HG03060 (cell line): ENCODE data around the gene INPP5J.
"Not testable (repeated sequence)": the region's sequence is repeated elsewhere in the genome, so short reads cannot be mapped to it uniquely, and the experiment has no call there.

Experiments used
- ATAC-seq: cut with Tn5 transposase; IDR thresholded peaks from one replicate; pipeline ENCODE4 v1.9.1; 2021; ENCODE audit warnings: low read depth, moderate number of reproducible peaks; ENCODE audit not compliant: unreplicated experiment

The INPP5J gene, protein sequence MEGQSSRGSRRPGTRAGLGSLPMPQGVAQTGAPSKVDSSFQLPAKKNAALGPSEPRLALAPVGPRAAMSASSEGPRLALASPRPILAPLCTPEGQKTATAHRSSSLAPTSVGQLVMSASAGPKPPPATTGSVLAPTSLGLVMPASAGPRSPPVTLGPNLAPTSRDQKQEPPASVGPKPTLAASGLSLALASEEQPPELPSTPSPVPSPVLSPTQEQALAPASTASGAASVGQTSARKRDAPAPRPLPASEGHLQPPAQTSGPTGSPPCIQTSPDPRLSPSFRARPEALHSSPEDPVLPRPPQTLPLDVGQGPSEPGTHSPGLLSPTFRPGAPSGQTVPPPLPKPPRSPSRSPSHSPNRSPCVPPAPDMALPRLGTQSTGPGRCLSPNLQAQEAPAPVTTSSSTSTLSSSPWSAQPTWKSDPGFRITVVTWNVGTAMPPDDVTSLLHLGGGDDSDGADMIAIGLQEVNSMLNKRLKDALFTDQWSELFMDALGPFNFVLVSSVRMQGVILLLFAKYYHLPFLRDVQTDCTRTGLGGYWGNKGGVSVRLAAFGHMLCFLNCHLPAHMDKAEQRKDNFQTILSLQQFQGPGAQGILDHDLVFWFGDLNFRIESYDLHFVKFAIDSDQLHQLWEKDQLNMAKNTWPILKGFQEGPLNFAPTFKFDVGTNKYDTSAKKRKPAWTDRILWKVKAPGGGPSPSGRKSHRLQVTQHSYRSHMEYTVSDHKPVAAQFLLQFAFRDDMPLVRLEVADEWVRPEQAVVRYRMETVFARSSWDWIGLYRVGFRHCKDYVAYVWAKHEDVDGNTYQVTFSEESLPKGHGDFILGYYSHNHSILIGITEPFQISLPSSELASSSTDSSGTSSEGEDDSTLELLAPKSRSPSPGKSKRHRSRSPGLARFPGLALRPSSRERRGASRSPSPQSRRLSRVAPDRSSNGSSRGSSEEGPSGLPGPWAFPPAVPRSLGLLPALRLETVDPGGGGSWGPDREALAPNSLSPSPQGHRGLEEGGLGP

DNA sequence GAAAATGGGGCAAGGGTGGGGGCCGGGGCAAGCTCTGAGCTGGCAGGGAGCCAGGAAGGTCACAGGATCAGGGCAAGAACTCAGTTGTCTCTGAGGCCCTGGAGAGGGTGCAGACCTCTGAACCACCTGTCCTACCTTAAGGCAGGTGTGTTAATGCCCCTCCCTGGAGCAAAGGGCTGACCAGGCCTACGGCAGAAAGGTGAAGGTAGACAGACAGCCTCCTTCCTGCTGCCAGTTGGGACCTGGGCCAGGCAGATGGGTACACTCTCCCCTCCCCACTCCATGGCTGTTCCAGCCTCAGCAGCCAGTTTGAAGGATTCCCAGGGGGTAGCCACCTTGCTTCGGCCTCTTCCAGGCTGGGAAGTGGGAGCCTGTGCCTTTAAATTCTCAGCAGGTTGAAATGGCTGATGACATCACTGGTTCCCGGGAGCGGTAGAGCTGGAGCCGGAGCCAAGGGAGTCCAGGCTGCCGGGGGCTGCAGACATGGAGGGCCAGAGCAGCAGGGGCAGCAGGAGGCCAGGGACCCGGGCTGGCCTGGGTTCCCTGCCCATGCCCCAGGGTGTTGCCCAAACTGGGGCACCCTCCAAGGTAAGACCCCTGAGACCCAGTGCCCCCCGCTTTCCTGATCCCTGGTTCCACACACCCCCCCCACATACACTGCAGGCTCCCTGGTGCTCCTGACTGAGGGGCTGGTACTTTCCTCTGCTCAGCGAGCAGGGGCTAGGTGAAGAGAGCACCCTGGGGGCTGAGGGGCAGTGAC, at the start of gene INPP5J:
Gene INPP5J, plus strand, starts transcription at position 435 of the 760 bp plus-strand sequence. Its CDS starts 49 bp downstream, at position 484.
- ATAC-seq, result no peak

- ATAC-seq, result not testable (repeated sequence)
Observed at GRCh38 chr22:31073125-31073524, 49.6 kb upstream of the INPP5J start.

- ATAC-seq, result not testable (repeated sequence)
Observed at GRCh38 chr22:31073545-31074145, 49.1 kb upstream of the INPP5J start.

DNA sequence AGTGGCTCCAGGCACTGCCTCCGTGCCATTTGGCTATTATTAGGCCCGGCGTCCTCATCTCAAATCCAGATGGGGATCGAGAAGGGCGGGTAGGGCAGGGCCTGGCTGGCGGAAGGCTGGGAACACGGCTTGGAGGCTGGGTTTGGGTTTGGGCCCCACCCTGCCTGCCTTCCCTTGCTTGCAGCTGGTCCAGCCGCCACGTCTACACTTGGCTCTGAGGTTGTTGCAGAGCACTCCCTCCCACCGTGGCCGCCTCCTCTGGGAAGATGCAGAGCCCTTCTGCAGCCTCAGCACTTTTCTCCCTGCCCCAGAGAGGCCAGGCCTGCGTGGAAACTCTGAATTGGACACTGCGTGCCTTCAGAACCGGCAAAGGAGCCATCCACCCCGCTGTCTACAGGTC, 46.8 kb upstream of the INPP5J start:
- no peak for ATAC-seq

DNA sequence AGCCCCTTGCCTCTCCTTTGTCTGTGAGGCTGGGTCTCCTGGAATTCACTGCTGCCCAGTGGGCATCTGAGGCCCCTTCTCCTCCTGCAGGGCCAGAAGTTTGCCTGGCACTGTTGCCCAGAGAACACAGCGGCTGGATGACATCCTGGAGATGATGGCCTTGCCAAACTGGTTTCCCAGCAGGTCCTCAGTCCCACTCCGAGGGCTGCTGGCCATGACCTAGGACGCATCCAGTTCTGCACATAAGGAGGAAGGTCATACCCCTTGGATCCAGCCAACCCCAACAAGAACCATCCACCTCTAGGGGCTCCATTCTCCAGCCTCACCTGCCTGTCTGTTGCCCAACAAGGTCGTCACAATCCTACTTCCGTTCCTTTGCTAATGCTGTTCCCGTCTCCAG, 45.1 kb upstream of the INPP5J start:
- ATAC-seq, result no peak

GRCh38 chr22:31078389-31078788, 44.4 kb upstream of the INPP5J start:
- ATAC-seq, result not testable (repeated sequence)

DNA sequence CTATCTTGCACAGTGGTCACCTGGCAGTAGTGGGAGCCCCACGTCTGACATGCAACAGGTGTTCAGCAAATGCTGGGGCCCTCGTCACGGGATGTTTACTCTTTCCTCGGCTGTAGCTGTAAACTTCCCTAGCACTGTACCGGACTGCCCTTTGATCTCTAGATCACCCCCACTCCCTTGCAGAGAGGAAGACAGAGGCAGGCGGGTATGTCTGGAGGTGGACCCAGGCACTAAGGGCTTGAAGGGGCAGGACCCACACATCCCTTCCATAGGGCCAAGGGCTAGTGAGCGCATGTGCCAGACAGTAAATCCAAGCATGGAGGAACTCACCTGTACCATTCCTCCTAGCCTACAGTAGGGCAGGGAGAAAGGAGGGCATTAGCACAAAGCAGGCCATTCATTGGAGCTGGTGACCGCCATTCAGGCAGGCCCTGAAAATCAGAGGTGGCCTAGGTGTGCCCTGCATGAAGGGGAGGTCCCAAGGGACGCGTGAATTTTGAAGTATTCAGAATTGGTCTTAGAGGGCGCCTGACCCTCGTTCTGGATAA, 43.6 kb upstream of the INPP5J start:
- no peak for ATAC-seq

DNA sequence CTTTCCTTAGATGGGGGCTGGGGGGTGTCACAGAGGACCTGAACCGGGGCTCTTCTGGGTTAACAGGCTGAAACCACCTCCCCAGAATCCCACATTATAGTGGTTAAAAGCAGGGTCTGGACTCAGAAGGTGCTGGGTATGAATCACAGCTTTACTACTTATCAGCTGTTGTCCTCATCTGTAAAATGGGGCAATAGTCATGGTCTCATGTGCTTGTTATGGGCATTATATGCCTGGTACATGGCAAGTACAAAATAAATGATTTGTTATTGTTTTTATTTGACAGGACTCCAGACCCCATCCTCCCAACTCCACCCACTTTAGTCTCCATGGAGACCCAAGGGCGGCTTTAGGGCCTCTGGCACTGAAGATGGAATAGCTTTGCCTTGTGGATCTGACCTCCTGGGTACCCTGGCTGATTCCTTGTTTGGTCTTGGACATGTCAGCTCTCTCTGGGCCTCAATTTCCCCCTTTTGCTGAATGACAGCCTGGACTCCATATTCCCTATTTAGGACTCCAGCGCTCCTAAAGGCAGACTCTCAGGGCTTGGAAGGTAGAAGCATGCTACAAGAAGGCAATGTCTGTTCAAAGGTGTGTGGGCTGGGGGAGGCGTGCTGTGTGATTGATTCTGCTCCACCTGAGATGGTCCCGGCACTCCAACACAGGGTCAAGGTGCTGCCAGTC, 42.5 kb upstream of the INPP5J start:
- no peak for ATAC-seq

DNA sequence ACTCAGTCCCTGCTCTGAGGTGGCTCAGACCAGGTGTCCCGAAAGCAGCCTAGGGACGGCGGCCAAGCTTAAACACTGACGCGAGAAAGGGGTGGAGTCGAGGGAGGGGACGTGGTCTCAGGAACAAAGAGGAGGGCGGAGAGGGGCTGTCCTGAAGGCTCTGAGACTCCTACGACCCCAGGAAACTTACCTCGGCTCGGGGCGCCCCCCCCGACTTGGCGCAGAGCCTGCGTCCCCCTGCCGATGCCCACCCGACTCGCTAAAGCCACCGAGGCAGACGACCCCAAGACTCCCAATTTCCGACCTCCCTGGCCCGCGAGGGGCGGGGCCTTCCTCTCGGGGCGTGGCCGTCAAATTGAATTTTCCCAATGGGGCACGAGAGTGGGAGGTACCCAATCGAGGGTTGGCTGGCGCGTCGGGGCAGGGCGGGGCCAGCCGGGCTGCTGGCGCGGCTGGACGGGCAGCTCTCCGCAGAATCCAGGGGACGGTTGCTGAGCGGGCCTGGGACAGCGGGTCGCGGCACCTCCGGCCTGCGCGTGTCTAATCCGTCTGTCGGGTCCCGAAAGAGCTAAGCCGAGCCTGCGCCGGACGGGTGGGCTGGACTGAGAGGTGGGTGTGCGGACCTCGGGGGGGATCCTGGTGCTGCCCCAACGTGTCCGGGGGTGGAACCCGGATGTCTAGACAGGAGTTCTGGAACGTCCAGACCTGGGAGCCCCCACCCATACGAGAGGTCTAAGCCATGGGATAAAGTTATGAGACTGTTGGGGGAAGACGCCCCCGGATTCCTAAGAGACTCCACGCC, 41.7 kb upstream of the INPP5J start, which contains the start of gene SMTN:
Gene SMTN, plus strand, starts transcription at position 471 of the 802 bp plus-strand sequence. CDS start 1,941 bp downstream, outside the sequence.
- peak; percentile 34 for ATAC-seq

DNA sequence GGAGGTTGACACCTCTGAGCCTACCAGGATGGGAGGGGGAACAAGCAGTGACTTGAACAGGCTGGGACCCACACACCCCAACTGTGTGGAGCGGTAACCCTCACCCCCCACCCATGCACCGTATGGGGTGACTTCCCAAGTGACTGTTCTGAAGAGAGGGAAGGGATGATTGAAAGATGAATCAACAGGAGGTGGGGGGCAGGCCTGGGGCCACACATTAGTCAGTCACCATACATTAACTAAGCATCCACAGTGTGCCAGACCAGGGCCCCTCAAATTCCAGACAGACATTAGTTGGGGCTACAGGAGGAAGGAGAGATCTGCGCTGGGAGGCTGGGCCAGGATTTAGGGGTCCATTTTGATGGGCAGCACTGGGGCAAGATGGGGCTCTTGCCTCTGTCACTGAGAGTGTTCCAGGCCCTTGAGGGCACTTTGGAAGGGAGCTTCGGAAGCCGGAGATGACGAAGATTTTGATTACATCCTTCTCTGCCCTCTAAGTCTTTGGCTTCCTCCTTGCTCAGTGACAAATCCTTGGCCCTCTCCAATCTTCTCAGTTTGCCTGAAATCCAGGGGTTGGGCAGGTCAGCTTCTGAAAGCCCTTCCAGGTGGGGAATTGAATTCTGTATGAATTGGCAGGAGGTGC, 40.7 kb upstream of the INPP5J start:
- no peak for ATAC-seq

DNA sequence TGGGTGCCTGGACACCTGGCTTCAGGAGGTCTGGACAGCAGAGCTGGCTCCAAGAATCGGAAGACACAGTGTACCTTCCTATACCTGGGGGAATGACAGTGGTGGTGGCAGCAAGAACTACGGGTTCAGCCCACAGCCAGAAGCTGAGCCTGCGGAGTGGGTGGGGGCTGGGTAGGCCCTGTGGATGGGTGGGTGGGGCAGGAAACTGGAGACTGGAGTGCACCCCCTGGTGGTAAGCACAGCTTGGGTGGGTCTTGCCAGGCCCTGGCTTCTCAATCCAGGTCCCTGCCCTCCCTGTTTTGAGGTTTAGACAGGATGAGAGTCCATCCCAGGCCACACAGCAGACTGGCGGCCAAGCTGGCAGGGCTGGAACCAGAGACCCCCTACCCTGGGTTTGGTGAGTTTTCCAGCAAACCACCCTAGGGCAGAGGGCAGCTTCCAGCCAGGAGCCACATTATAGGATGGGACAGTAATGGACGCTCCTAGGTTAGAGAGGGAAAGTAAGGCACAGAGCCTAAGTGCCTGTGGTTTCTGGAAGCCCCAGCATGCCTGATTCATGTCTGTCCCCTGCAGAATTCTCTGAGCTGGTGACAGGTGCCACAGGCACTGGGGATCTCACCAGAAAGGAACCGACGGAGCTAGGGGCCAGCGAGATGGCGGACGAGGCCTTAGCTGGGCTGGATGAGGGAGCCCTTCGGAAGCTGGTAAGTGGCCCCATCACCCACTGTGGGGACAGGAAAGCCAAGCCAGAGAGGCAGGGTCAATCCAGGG, 40.0 kb upstream of the INPP5J start:
- no peak for ATAC-seq

GRCh38 chr22:31083377-31083768, 39.4 kb upstream of the INPP5J start:
- no peak for ATAC-seq

DNA sequence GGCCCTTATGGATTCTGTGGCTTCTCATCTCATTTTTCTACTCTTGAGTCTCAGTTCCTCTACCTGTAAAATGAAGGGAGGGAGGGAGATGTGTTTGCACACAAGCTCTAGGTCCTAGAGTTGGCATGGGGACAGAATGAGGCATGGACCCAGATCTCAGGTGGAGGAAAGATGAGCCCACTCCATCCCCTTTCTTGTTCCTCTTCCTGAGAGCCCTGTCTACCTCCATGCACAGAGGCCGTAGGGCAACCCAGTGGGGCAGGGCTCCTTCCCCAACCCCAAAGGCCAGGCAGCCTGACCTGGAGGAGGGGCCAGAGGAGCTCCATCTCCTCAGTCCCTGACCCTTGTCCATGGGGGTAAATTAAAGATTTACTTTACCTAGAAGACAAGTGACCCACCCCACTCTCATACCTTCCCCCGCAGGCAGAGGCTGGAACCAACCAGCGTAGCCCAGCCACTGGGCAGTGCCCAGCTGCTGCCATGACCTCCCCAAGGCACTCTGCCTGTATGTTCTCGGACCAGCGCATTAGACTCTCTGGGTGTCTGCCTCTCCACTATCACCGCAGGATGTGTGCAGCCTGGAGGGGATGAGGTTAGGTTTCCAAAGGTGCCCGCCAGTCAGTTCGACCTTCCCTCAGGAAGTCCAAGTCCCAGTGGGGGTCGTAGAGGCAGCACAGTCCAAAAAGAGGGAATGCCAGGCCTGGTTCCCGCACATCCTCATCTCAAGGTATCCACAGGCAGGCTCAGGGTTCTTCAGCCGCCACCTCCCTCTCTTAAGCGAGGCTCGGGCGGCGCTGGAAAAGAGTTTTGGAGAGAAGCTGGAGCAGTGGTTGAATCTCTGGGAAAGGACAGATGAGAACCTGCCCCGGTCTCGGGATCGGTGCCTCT, 38.6 kb upstream of the INPP5J start:
- no peak for ATAC-seq

GRCh38 chr22:31084811-31085492, 37.8 kb upstream of the INPP5J start:
- no peak for ATAC-seq

GRCh38 chr22:31085493-31085824, 37.3 kb upstream of the INPP5J start:
- no peak for ATAC-seq

DNA sequence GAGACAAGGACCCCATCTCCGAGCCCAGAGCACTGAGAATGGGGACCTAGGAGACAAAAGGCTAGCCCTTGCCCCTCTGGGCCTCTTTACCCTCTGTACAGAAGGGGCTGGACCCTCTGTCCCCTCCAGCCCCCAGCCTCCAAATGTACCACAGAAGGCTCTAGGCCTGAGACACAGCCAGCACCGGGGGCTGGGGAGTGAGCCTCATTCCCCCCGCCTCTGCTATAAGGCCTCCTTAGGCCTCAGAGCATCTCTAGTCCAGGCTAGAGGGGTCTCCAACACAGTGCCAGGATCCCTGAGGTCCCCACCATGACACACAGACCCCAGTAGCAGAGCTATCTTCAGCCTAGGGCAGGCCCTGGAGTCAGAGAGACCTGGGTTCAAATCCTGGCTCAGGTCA, 36.8 kb upstream of the INPP5J start:
- no peak for ATAC-seq
